ENCODE data around the gene CACNG4. TPM values are rescaled to one million over a fixed set of nuclear protein-coding genes. Genes with fewer than 3 reads are reported as not detected.

Gene CACNG4
- polyA plus RNA-seq, 2 of the 4 experiments (the other 2 are of a cell fraction), result 6.2 to 10.2 TPM

- no peak for ATAC-seq
- 67% methylated on average over 9 of the region's 9 CpGs for WGBS (ENCODE audit: missing lambda C conversion rate)
- TF ChIP-seq NFE2L2 (conservative IDR thresholded peaks at IDR 0.05; ENCODE audit: low read length), result no peak
- TF ChIP-seq NR3C1 (IDR thresholded peaks at IDR 0.05), result no peak
- no peak for TF ChIP-seq RCOR1 (IDR thresholded peaks at IDR 0.05; ENCODE audit: low read depth, low read length)
- TF ChIP-seq HOXB5 (CRISPR knock-in tag; IDR thresholded peaks at IDR 0.05), result no peak
- no peak for TF ChIP-seq POLR2AphosphoS2 (conservative IDR thresholded peaks at IDR 0.05; ENCODE audit: low read length)
- TF ChIP-seq FOSB (CRISPR knock-in tag; IDR thresholded peaks at IDR 0.05), result no peak
- TF ChIP-seq CBX8 (IDR thresholded peaks at IDR 0.05), result no peak
- no peak for TF ChIP-seq ATOH8 (CRISPR knock-in tag; IDR thresholded peaks at IDR 0.05; ENCODE audit: low read depth)
- TF ChIP-seq PBX3 (IDR thresholded peaks at IDR 0.05), result no peak
- TF ChIP-seq MAFK (IDR thresholded peaks at IDR 0.05; ENCODE audit: partially characterized antibody), result no peak
- no peak for TF ChIP-seq RAD21 (conservative IDR thresholded peaks at IDR 0.05 in 1 of 2, IDR thresholded peaks at IDR 0.05 in 1 of 2)
- no peak for TF ChIP-seq HES2 (IDR thresholded peaks at IDR 0.05)
- TF ChIP-seq CHD4 (IDR thresholded peaks at IDR 0.05; ENCODE audit: borderline replicate concordance), result no peak
- no peak for TF ChIP-seq CEBPB (IDR thresholded peaks at IDR 0.05)
- TF ChIP-seq RNF2 (IDR thresholded peaks at IDR 0.05; ENCODE audit: borderline replicate concordance, low read depth), result no peak
- TF ChIP-seq JUNB (IDR thresholded peaks at IDR 0.05), result no peak
- no peak for TF ChIP-seq ZNF302 (CRISPR knock-in tag; IDR thresholded peaks at IDR 0.05)
- TF ChIP-seq GATA3 (IDR thresholded peaks at IDR 0.05; ENCODE audit: borderline replicate concordance), result no peak
- TF ChIP-seq NPAS2 (CRISPR knock-in tag; IDR thresholded peaks at IDR 0.05; ENCODE audit: borderline replicate concordance), result no peak
- peaks cover 13% of the 10 kb centered on the region for H3K4me1 ChIP-seq
- no peaks in the 10 kb centered on the region for H3K9me3 ChIP-seq
- no peak for FAIRE-seq
- H3K27ac ChIP-seq, result no peak overlapping the region
- no peak for DNase-seq (ENCODE audit: low read depth in 1 of 2, low spot score in 1 of 2)
- H3K4me3 ChIP-seq, result no peak overlapping the region; the same call in 2 of the 3 replicates
- ChIA-PET CTCF (interaction anchor here (0.7 to 1.3 kb wide), 6 partner anchors 10 to 239 kb away, joined by 3 to 5 read pairs (median 4); no protein-coding TSS in a partner anchor), POLR2A (no interaction called here)
- peak overlapping the region; percentile 98 for H3K4me2 ChIP-seq
Observed at GRCh38 chr17:66966704-66967418, 2.4 kb downstream of the CACNG4 start.

GRCh38 chr17:66967837-66968543 lies 3.5 kb downstream of the CACNG4 start:
- CTCF ChIA-PET, result interaction anchor here (0.7 to 1.2 kb wide), 3 partner anchors 11 to 223 kb away, joined by 3 to 4 read pairs (median 3); no protein-coding TSS in a partner anchor
- Histone ChIP-seq H3K4me2 (no peak overlapping the region), H3K9me3 (no peaks in the 10 kb centered on the region), H3K27ac (no peak overlapping the region), H3K4me3 (no peak overlapping the region), H3K4me1 (peaks cover 13% of the 10 kb centered on the region)
- no peak for TF ChIP-seq KDM1A (IDR thresholded peaks at IDR 0.05; ENCODE audit: low read depth)
- no peak for TF ChIP-seq PBX3 (IDR thresholded peaks at IDR 0.05)
- TF ChIP-seq CEBPB (IDR thresholded peaks at IDR 0.05), result peak; percentile 76 to 85; a peak in 3 of 4 replicates
- TF ChIP-seq ATOH8 (CRISPR knock-in tag; IDR thresholded peaks at IDR 0.05; ENCODE audit: low read depth), result no peak
- POLR2A ChIA-PET, result no interaction called here
- DNase-seq (ENCODE audit: low read depth in 1 of 2, low spot score in 1 of 2) (no peak), FAIRE-seq (no peak), ATAC-seq (no peak)
- WGBS (ENCODE audit: missing lambda C conversion rate), result 56% methylated on average over 10 of the region's 10 CpGs

Data from A549 (cell line).